Measurements from ENCODE around the gene UTP14A.

UTP14A gene

DNA sequence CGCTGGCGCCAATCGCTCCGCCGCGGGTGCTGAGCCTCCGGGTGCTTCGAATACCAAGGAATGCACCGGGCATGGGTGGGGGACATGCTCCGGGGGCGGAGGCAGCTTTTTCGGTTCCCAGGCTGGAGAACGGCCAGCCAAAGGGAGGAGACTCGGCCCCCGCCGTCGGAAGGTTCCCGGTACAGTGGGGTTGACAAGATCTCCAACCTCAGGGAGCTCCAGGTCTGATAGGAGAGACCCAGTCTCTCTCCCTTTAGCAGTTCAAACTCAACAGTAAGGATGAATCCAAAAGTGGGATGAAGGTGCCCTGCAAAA lies 47.3 kb downstream of the UTP14A start:
- H3K4me3 ChIP-seq (ENCODE audit: low read length): peak overlapping the region; percentile 51
- H3K9me3 ChIP-seq (ENCODE audit: control insufficient read depth, low read depth, low read length): peaks cover 6% of the 10 kb centered on the region
- H3K27me3 ChIP-seq (ENCODE audit: control insufficient read depth, insufficient read depth, low read length): peaks cover 57% of the 10 kb centered on the region
- H3K36me3 ChIP-seq (ENCODE audit: control insufficient read depth, low read depth, low read length): no peaks in the 10 kb centered on the region
- H3K9ac ChIP-seq (ENCODE audit: low read length): no peak overlapping the region
- no peak overlapping the region for H3K27ac ChIP-seq (ENCODE audit: low read length)
- peaks cover 13% of the 10 kb centered on the region for H3K4me1 ChIP-seq (ENCODE audit: control insufficient read depth, low read depth, low read length)

DNA sequence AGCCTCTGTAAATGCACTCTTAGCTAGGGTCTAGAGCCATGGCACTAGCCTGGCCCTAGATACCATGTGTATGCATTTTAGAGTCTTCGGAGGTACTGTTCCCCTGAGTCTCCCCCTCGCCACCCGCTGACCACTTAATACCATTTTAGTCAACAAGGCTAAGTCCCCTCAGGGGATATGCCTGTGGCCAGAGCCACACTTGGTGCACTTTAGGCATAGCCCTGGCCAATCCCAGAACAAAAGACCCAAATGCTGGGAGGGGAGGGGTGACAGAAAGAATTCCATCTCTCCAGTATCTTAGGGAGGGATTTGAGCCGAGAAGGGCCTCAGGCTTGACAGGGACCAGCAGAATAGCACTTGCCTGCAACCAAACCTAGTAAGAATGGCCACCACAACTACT lies 47.9 kb downstream of the UTP14A start:
- H3K27me3 ChIP-seq (ENCODE audit: control insufficient read depth, insufficient read depth, low read length): peaks cover 63% of the 10 kb centered on the region
- H3K36me3 ChIP-seq (ENCODE audit: control insufficient read depth, low read depth, low read length): no peaks in the 10 kb centered on the region
- H3K9me3 ChIP-seq (ENCODE audit: control insufficient read depth, low read depth, low read length): peaks cover 9% of the 10 kb centered on the region
- no peak overlapping the region for H3K27ac ChIP-seq (ENCODE audit: low read length)
- H3K4me1 ChIP-seq (ENCODE audit: control insufficient read depth, low read depth, low read length): peaks cover 13% of the 10 kb centered on the region
- H3K9ac ChIP-seq (ENCODE audit: low read length): no peak overlapping the region
- H3K4me3 ChIP-seq (ENCODE audit: low read length): peak overlapping the region; percentile 51

DNA sequence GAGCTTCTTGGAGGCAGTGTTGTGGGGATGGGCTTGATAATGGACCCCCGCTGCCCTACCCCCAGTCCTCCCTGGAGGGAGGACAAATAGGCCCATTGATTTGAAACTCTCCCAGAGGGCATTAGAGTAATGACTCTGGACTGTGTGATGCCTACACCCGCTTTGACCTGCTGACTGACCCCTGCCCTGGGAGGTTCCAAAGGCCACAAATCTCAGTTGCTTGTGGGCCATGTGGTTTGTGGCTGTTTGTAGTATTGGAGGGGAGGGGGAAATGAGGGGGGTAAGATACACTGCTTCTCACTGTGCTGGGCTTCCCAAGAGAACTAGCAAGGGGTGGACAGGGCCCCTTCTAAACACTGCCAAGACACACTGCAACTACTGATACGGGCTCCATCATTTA lies 48.8 kb downstream of the UTP14A start:
- Histone ChIP-seq H3K4me3 (ENCODE audit: low read length) (no peak overlapping the region), H3K27me3 (ENCODE audit: control insufficient read depth, insufficient read depth, low read length) (peaks cover 72% of the 10 kb centered on the region), H3K9me3 (ENCODE audit: control insufficient read depth, low read depth, low read length) (peaks cover 9% of the 10 kb centered on the region)

DNA sequence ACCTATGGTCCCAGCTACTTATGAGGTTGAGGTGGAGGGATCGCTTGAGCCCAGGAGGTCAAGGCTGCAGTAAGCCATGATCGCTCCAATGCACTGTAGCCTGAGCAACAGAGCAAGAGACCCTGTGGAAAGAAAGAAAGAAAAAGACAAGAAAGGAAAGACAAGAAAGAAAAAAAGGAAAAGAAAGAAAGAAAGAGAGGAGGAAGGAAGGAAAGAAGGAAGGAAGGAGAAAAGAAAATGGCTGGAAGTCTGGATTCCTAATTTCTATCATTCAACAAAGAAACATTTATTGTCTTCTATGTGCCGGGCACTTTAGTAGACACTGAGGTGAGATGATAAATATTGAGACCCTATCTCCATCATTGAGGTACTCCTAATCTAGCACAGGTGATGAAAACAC lies 49.7 kb downstream of the UTP14A start:
- Histone ChIP-seq H3K4me1 (ENCODE audit: control insufficient read depth, low read depth, low read length) (peaks cover 13% of the 10 kb centered on the region), H3K9ac (ENCODE audit: low read length) (no peak overlapping the region), H3K9me3 (ENCODE audit: control insufficient read depth, low read depth, low read length) (peaks cover 7% of the 10 kb centered on the region), H3K27me3 (ENCODE audit: control insufficient read depth, insufficient read depth, low read length) (peaks cover 81% of the 10 kb centered on the region), H3K27ac (ENCODE audit: low read length) (no peak overlapping the region), H3K36me3 (ENCODE audit: control insufficient read depth, low read depth, low read length) (no peaks in the 10 kb centered on the region), H3K4me3 (ENCODE audit: low read length) (no peak overlapping the region)

More for the DNA sequence above, 48.8 kb downstream of the UTP14A start:
- peaks cover 13% of the 10 kb centered on the region for H3K4me1 ChIP-seq (ENCODE audit: control insufficient read depth, low read depth, low read length)
- no peaks in the 10 kb centered on the region for H3K36me3 ChIP-seq (ENCODE audit: control insufficient read depth, low read depth, low read length)
- no peak overlapping the region for H3K27ac ChIP-seq (ENCODE audit: low read length)
- H3K9ac ChIP-seq (ENCODE audit: low read length): no peak overlapping the region

DNA sequence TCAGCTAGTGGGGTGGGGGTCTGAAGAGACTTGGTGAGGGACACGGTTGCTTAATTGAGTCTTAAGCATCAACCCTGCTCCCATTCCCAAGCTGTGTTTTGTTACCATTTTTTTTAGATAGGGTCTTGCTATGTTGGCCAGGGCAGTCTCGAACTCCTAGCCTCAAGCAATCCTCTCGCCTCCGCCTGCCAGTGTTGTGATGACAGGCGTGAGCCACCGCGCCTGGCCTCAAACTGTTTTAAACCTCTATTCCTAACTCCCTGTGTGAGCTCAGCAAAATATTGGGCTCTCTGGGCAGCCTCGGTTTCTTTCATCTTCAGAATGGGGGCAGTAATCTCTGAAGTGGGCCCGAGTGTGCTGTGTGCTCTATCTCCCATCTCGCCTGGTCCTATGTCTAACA lies 50.2 kb downstream of the UTP14A start:
- Histone ChIP-seq H3K9me3 (ENCODE audit: control insufficient read depth, low read depth, low read length) (peaks cover 7% of the 10 kb centered on the region), H3K4me3 (ENCODE audit: low read length) (peak overlapping the region; percentile 35), H3K4me1 (ENCODE audit: control insufficient read depth, low read depth, low read length) (peaks cover 13% of the 10 kb centered on the region), H3K36me3 (ENCODE audit: control insufficient read depth, low read depth, low read length) (no peaks in the 10 kb centered on the region), H3K27me3 (ENCODE audit: control insufficient read depth, insufficient read depth, low read length) (peaks cover 85% of the 10 kb centered on the region), H3K9ac (ENCODE audit: low read length) (no peak overlapping the region), H3K27ac (ENCODE audit: low read length) (no peak overlapping the region)

DNA sequence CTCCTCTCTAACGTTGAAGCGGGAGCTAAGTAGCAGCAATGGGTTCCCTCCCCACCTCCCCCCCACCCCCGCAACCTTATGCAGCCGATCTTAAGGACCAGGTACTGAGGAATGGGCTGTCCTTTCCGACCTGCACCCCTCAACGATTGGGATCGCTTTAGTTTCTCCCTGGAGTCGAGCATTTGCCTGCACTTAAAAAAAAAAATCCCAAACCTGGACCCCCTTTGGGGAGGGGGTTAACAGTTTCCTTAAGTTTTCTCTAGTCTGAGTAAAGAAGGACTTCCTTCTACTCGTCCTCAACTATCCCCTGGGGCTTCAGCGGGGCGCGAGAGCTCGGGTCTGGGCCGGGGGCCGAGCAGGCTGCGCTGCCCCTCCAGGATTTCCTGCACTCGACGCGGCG lies 50.8 kb downstream of the UTP14A start:
- H3K27me3 ChIP-seq (ENCODE audit: control insufficient read depth, insufficient read depth, low read length): peaks cover 81% of the 10 kb centered on the region
- H3K27ac ChIP-seq (ENCODE audit: low read length): no peak overlapping the region
- no peak overlapping the region for H3K9ac ChIP-seq (ENCODE audit: low read length)
- H3K9me3 ChIP-seq (ENCODE audit: control insufficient read depth, low read depth, low read length): peaks cover 7% of the 10 kb centered on the region
- H3K36me3 ChIP-seq (ENCODE audit: control insufficient read depth, low read depth, low read length): no peaks in the 10 kb centered on the region
- peak overlapping the region; percentile 35 for H3K4me3 ChIP-seq (ENCODE audit: low read length)
- H3K4me1 ChIP-seq (ENCODE audit: control insufficient read depth, low read depth, low read length): peaks cover 13% of the 10 kb centered on the region

DNA sequence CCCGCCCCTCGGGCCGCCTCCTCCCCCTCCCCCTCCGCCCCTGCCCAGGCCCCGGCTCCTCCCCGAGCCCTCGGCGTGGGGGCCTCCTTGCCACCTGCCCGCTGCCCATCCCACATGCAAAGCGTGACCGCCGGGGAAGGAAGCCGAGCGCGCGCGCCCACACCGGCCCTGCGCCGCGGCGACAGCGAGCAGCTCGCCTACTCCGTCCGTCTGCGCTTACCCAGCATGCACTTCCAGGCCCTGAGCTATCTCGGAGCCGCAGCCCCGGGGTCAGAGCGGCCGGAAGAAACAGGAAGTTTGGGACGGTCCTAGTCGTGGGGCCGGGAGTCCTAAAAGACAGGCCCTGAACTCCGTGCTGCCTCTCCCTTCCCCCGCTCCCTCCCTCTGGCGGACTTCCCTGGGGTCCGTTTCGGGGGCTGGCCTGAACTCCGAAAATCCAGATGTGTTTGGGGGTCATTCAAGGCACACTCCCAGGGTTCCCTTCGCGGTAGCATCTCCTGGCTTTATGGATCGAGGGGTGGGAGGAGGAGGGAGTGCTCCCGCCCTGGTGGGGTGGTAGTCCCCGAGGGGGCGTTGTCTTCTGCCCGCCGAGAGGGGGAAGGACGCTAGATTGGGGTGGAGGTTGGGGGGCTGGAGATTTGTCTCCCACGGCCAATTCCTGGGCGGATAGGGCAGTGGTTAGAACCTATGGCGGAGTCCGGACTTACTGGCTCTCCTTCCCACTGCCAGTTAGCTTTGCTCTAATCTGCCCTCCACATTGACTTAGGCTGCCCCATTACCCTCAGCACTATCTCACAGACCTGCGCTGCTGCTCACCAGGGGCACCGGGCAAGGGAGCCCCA lies 51.5 kb downstream of the UTP14A start:
- Histone ChIP-seq H3K27me3 (ENCODE audit: control insufficient read depth, insufficient read depth, low read length) (peaks cover 74% of the 10 kb centered on the region), H3K9me3 (ENCODE audit: control insufficient read depth, low read depth, low read length) (peaks cover 7% of the 10 kb centered on the region), H3K4me1 (ENCODE audit: control insufficient read depth, low read depth, low read length) (peaks cover 9% of the 10 kb centered on the region), H3K9ac (ENCODE audit: low read length) (no peak overlapping the region), H3K36me3 (ENCODE audit: control insufficient read depth, low read depth, low read length) (no peaks in the 10 kb centered on the region), H3K27ac (ENCODE audit: low read length) (no peak overlapping the region), H3K4me3 (ENCODE audit: low read length) (peak overlapping the region; percentile 62)

DNA sequence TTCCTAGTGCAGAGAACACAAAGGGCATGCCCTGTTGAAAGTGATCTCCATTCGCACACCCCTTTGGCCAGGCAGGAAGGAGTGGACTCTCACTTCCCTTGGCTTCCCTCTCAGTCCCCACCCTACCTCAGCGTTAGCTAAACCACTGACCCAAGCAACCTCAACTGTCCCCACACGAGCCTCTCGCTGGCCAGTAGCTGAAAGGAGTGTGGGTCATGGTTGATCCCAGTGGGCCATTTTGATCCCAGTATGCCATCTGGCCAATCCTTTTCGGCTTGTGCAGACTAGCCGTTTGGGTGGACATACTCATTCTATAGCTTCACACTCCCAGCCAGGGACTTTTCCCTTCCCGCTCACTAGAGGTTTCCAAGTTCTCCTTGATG lies 52.1 kb downstream of the UTP14A start:
- Histone ChIP-seq H3K27me3 (ENCODE audit: control insufficient read depth, insufficient read depth, low read length) (peaks cover 74% of the 10 kb centered on the region), H3K9ac (ENCODE audit: low read length) (no peak overlapping the region), H3K4me1 (ENCODE audit: control insufficient read depth, low read depth, low read length) (peaks cover 9% of the 10 kb centered on the region), H3K27ac (ENCODE audit: low read length) (no peak overlapping the region), H3K36me3 (ENCODE audit: control insufficient read depth, low read depth, low read length) (no peaks in the 10 kb centered on the region), H3K4me3 (ENCODE audit: low read length) (peak overlapping the region; percentile 62), H3K9me3 (ENCODE audit: control insufficient read depth, low read depth, low read length) (peaks cover 7% of the 10 kb centered on the region)

DNA sequence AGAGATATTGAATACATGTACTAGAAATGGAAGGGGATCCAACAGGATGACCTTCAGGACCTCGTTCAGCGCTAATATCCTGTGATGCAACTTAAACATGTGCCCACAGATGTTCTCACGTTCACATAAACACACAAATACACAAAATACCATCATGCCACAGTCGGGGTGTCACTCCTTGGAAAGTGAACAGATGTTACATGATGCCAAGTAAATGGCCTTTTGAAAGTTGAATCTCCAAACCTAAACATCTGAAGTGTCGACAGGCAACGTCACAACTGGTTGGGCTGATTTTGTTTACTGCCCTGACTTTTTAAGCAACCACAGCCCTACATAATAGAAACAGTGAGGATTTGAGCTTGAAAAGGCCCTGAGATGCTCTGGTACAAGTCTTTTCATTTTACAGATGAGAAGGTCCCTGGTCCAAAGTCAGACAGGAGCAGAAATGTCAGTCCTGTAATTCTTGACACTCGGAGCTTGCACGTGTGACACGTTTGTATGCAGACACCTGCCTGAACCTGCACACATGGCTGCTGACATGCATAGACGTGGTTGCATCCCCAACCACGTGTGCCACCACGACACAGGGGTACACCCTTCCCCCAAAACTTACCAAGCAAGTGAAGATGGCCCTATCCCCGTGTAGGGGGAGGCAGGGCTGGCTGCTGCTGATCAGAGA lies 53.0 kb downstream of the UTP14A start:
- Histone ChIP-seq H3K4me1 (ENCODE audit: control insufficient read depth, low read depth, low read length) (peaks cover 6% of the 10 kb centered on the region), H3K36me3 (ENCODE audit: control insufficient read depth, low read depth, low read length) (no peaks in the 10 kb centered on the region), H3K9me3 (ENCODE audit: control insufficient read depth, low read depth, low read length) (peaks cover 7% of the 10 kb centered on the region), H3K4me3 (ENCODE audit: low read length) (no peak overlapping the region), H3K9ac (ENCODE audit: low read length) (no peak overlapping the region), H3K27me3 (ENCODE audit: control insufficient read depth, insufficient read depth, low read length) (peaks cover 66% of the 10 kb centered on the region), H3K27ac (ENCODE audit: low read length) (no peak overlapping the region)

DNA sequence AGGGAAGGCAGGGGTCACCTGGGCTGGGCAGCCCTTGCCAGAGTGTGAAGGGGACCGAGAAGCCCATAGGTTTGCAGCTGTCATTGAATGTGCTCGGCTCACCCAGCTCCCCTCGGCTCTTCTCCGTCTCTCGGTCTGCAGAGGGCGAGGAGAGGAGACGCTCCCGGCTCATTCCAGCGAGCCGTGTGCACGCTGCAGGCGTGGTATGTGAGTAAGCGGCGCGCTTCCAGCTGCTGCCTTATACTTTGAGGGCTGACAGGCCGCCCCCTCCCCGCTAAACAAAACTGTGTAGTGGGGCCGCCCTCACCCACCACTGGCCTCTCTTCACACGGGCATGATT lies 53.5 kb downstream of the UTP14A start:
- peaks cover 61% of the 10 kb centered on the region for H3K27me3 ChIP-seq (ENCODE audit: control insufficient read depth, insufficient read depth, low read length)
- no peak overlapping the region for H3K9ac ChIP-seq (ENCODE audit: low read length)
- H3K4me3 ChIP-seq (ENCODE audit: low read length): no peak overlapping the region
- H3K4me1 ChIP-seq (ENCODE audit: control insufficient read depth, low read depth, low read length): peaks cover 6% of the 10 kb centered on the region
- H3K27ac ChIP-seq (ENCODE audit: low read length): no peak overlapping the region
- H3K36me3 ChIP-seq (ENCODE audit: control insufficient read depth, low read depth, low read length): no peaks in the 10 kb centered on the region
- peaks cover 7% of the 10 kb centered on the region for H3K9me3 ChIP-seq (ENCODE audit: control insufficient read depth, low read depth, low read length)

DNA sequence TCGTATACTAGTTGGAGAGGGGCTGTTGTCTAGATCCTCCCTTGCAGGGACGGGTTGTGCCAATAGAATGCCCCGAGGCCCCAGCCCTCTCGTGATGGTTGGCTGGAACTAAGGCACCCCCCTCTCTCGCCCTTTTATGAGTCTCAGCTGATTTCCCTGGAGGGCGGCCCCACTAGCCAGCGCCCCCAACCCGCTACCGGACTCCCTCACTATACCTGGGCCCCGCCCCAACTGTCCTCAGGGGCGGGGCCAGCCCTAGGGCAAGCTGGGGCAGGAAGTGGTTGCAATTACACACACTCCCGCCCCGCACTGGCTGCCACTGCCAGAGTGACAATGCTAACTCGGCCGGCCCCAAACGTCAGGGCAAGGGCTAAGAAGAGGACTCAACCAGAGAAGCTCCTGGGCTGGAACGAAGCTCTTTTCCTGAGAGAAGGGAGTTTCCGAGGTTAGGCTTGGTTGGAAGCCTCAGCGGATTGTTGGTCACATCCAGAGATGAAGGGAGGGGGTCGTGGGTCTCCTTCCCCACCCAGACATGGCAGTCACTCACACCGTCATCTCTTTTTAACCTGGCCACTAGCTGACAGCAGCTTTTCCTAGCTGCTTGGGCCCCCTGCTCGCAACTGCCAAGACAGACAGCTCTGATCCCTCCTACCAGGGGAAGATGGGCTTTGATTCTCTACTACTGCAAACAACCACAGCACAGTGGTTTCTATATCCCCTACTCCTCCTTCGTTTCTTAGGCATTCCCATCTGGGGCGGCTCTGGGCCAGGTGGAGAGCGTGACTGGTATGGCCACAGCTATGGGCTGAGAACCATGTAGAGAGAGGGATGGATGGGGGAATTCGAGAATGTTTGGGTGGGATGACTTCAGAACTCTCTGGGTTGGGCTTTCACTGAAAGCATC lies 55.5 kb downstream of the UTP14A start:
- peaks cover 6% of the 10 kb centered on the region for H3K4me1 ChIP-seq (ENCODE audit: control insufficient read depth, low read depth, low read length)
- no peaks in the 10 kb centered on the region for H3K36me3 ChIP-seq (ENCODE audit: control insufficient read depth, low read depth, low read length)
- no peak overlapping the region for H3K27ac ChIP-seq (ENCODE audit: low read length)
- H3K9ac ChIP-seq (ENCODE audit: low read length): no peak overlapping the region
- peak overlapping the region; percentile 45 for H3K4me3 ChIP-seq (ENCODE audit: low read length)
- peaks cover 41% of the 10 kb centered on the region for H3K27me3 ChIP-seq (ENCODE audit: control insufficient read depth, insufficient read depth, low read length)
- peaks cover 7% of the 10 kb centered on the region for H3K9me3 ChIP-seq (ENCODE audit: control insufficient read depth, low read depth, low read length)

All from iPS-18a (cell line).